Lung (tissue), 12 donors: Measurements from ENCODE around the gene C19orf12. TPM values are rescaled to one million over a fixed set of nuclear protein-coding genes. Genes with fewer than 3 reads are reported as not detected.

Experiments
- ATAC-seq: fragments of 200-7000 bp; cut with Tn5 transposase; one replicate; pipeline ENCODE4 v1.9.1; 2020; ENCODE audit warnings: moderate number of reproducible peaks; ENCODE audit not compliant: insufficient read depth, low FRiP score
- DNase-seq, 3 donors: peaks; one replicate each; pipeline ENCODE4 v3.0.0-alpha.2; 2013 to 2017
- H3K27ac ChIP-seq, 2 donors: one replicate each; pipeline ENCODE4 v1.5.1; 2013; ENCODE audit warnings: mild to moderate bottlenecking in 2 of 2, moderate library complexity in 2 of 2, control low read depth in 1 of 2, inconsistent platforms in 1 of 2, low read depth in 1 of 2, low read length in 1 of 2
- H3K27me3 ChIP-seq, 3 donors: one replicate each; pipeline ENCODE4 v1.5.1; 2013; ENCODE audit warnings: low read length in 2 of 3; ENCODE audit not compliant: control insufficient read depth in 3 of 3, insufficient read depth in 3 of 3
- H3K36me3 ChIP-seq, 4 donors: one replicate each; pipeline ENCODE4 v1.5.1; 2013; ENCODE audit warnings: low read length in 4 of 4, mild to moderate bottlenecking in 1 of 4, moderate library complexity in 1 of 4; ENCODE audit not compliant: control insufficient read depth in 4 of 4, insufficient read depth in 4 of 4
- H3K4me1 ChIP-seq, 5 donors: one replicate each; pipeline ENCODE4 v1.5.1; 2013; ENCODE audit warnings: low read length in 5 of 5, mild to moderate bottlenecking in 2 of 5, moderate library complexity in 1 of 5; ENCODE audit not compliant: control insufficient read depth in 5 of 5, insufficient read depth in 5 of 5
- H3K4me3 ChIP-seq: one replicate; pipeline ENCODE4 v1.5.1; 2013; ENCODE audit warnings: mild to moderate bottlenecking, control low read depth, moderate library complexity
- H3K9ac ChIP-seq, 2 donors: one replicate each; pipeline ENCODE4 v1.5.1; 2013; ENCODE audit warnings: low read length in 2 of 2, control low read depth in 1 of 2; ENCODE audit not compliant: insufficient read depth in 1 of 2
- H3K9me3 ChIP-seq, 4 donors: one replicate each; pipeline ENCODE4 v1.5.1; 2013; ENCODE audit warnings: low read length in 3 of 4, mild to moderate bottlenecking in 1 of 4, moderate library complexity in 1 of 4; ENCODE audit not compliant: control insufficient read depth in 4 of 4, insufficient read depth in 3 of 4
- WGBS, 2 donors: extraction: QIAGEN DNeasy Blood & Tissue Kit; methylation state at CpG; one replicate each; pipeline ENCODE4 v1.1.7; 2013; 5-methylcytosine and 5-hydroxymethylcytosine counted together
- polyA plus RNA-seq, 2 donors: library from polyadenylated mRNA; stranded (reverse); fragments of 200-250 nt; gene quantifications; one replicate each; pipeline ENCODE4 v1.2.1, GENCODE V29; 2013
- total RNA-seq, 2 donors: library from RNA; depleted of rRNA in 1 of 2; stranded (reverse); fragments of >200 nt in 1 of 2; gene quantifications; one replicate each; pipeline ENCODE4 v1.2.1, GENCODE V29; 2014 to 2021
- TF ChIP-seq, protein P1 (sequence below): IDR thresholded peaks from 2 replicates; pipeline ENCODE4 v1.5.1; 2012; ENCODE audit warnings: mild to moderate bottlenecking; ENCODE audit errors: control extremely low read depth, extremely low read depth
- donor health status: control.
- donor health status: control.
- donor health status: Bipolar disorder and iron deficiency.
- donor health status: healthy.
- donor health status: DM: yes; HTN: yes; CAD: no.

C19orf12 gene
- total and polyA plus RNA-seq, 4 donors = 11.4 to 26.0 (median 17.7) TPM

DNA sequence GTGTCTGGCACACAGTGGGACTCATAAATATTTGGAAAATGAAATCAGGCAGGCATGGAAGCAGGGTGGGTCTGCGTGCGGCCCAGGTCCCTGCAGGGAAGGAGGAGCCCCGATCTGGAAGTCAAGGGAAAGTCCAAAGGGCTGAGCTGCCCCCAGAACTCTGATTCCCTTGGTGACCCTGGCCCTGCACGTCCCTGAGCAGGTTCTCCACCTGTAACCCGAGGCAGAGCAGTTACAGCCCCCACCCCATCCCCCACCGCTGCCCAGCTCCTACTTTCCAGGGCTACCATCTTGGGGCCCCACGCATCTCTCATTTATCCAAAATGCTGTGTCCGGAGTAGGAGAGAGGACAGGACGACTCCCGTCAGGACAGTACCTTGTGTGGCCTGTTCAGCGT, 47.7 kb downstream of the C19orf12 start:
- DNase-seq (no peak), ATAC-seq (no peak)
- TF ChIP-seq, protein P1, sequence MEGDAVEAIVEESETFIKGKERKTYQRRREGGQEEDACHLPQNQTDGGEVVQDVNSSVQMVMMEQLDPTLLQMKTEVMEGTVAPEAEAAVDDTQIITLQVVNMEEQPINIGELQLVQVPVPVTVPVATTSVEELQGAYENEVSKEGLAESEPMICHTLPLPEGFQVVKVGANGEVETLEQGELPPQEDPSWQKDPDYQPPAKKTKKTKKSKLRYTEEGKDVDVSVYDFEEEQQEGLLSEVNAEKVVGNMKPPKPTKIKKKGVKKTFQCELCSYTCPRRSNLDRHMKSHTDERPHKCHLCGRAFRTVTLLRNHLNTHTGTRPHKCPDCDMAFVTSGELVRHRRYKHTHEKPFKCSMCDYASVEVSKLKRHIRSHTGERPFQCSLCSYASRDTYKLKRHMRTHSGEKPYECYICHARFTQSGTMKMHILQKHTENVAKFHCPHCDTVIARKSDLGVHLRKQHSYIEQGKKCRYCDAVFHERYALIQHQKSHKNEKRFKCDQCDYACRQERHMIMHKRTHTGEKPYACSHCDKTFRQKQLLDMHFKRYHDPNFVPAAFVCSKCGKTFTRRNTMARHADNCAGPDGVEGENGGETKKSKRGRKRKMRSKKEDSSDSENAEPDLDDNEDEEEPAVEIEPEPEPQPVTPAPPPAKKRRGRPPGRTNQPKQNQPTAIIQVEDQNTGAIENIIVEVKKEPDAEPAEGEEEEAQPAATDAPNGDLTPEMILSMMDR = no peak
- Histone ChIP-seq H3K4me1 (peaks cover 9 to 24% (median 17%) of the 10 kb centered on the region in 5 donors), H3K27me3 (no peaks in the 10 kb centered on the region), H3K9me3 (no peaks in the 10 kb centered on the region), H3K27ac (peak overlapping the region; percentile 86 to 87), H3K36me3 (no peaks in the 10 kb centered on the region), H3K4me3 (no peak overlapping the region), H3K9ac (no peak overlapping the region)
- WGBS, 2 donors = 83% methylated on average over 11 of the region's 11 CpGs

DNA sequence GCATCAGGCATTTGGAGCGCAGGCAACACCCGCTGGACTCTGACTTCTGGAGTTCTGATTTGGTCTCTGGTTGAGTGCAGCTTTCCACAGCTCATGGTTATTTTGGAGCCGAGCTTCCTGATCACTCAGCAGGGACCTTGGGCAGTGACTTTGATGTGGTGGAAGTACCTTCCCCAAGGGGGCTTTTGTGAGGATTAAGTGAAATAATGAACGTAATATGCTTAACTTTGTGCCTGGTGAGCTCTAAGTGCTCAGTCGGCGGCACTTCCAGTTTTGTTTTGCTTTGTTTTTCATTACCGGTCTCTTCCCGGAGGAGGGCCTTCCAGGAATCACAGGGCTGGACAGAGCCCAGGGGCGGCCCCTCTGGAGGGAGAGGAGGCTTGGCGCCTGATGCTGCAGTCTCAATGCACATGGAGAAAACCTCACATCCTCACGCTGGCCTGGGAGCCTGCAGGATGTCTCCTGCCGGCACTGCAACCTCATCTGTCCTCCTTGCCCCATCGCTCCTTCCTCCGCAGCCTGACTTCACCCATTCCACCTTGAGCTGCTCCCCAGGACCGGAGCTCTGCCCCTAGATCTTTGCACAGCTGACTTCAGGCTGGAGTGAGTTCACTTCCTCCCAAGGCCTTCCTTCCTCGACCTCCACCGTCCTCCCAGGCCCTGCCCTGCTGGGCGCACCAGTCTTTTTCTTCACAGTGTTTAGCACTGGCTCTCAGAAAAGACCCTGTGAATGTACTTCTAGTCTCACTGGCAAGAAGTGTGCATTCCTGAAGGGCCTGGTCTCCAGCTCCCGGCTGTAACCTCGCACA, 48.3 kb downstream of the C19orf12 start:
- no peaks in the 10 kb centered on the region for H3K9me3 ChIP-seq
- peaks cover 9 to 27% (median 18%) of the 10 kb centered on the region in 5 donors for H3K4me1 ChIP-seq
- TF ChIP-seq, protein P1 = no peak
- no peaks in the 10 kb centered on the region for H3K36me3 ChIP-seq
- H3K27ac ChIP-seq = peak overlapping the region; percentile 86 to 87
- DNase-seq (peak; percentile 73 to 82 (median 78)), ATAC-seq (no peak)
- WGBS, 2 donors = 36 to 47% methylated on average over 20 of the region's 20 CpGs
- no peaks in the 10 kb centered on the region for H3K27me3 ChIP-seq
- peak overlapping the region; percentile 88 for H3K4me3 ChIP-seq
- H3K9ac ChIP-seq = peak overlapping the region in 1 of 2 donors; percentile 69

DNA sequence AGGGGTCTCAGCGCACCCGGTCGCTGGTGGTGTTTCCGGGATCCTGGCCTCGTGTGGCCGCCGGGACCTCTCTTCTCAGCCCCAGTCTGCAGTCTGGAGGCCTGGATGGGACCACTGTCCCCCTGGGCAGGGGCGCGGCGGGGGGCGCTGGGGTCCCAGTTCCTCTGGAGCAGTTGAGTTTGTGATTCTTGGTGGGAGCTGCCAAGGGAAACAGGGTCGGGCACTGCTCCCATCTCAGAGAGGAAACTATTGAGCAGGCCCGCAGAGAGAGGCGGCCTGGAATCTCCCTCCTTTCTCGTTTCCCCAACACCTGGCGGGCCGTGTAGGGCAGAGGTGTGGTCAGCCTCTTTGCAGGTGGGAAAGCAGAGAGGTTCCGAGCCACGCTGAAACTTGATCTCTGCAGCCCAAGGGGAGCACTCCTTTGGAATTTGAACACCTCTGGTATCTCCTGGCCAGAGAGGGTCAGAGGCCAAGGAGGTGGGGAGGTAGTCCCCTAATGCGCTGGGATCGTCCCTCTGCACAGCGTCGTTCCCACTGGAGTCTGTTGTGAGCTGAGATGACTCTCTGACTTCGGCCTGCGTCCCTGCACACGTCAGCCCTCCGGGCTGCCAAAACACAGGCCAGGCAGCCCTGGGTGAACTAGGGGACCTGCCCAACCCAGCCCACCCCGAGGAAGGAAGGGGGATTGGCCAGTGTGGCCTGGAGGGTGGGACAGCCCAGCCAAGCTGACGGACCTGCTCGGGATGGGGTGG, 49.1 kb downstream of the C19orf12 start:
- DNase-seq (peak in 2 of 3 donors; percentile 38 to 46), ATAC-seq (no peak)
- Histone ChIP-seq H3K27me3 (no peaks in the 10 kb centered on the region), H3K27ac (peak overlapping the region; percentile 86 to 87), H3K36me3 (no peaks in the 10 kb centered on the region), H3K4me3 (peak overlapping the region; percentile 88), H3K9me3 (no peaks in the 10 kb centered on the region), H3K4me1 (peaks cover 9 to 27% (median 17%) of the 10 kb centered on the region in 5 donors), H3K9ac (no peak overlapping the region)
- TF ChIP-seq, protein P1 = no peak
- WGBS, 2 donors = 9 to 18% methylated on average over 30 of the region's 30 CpGs
